GM12874 (cell line): ENCODE measurements around the gene GPSM1.

ENCODE experiments used
- TF ChIP-seq, protein P1 (sequence below): IDR thresholded peaks from 2 replicates; pipeline ENCODE4 v1.5.1; 2011; ENCODE audit warnings: low read depth, mild to moderate bottlenecking, control low read depth, low read length, moderate library complexity; ENCODE audit not compliant: insufficient read depth

GPSM1 gene

DNA sequence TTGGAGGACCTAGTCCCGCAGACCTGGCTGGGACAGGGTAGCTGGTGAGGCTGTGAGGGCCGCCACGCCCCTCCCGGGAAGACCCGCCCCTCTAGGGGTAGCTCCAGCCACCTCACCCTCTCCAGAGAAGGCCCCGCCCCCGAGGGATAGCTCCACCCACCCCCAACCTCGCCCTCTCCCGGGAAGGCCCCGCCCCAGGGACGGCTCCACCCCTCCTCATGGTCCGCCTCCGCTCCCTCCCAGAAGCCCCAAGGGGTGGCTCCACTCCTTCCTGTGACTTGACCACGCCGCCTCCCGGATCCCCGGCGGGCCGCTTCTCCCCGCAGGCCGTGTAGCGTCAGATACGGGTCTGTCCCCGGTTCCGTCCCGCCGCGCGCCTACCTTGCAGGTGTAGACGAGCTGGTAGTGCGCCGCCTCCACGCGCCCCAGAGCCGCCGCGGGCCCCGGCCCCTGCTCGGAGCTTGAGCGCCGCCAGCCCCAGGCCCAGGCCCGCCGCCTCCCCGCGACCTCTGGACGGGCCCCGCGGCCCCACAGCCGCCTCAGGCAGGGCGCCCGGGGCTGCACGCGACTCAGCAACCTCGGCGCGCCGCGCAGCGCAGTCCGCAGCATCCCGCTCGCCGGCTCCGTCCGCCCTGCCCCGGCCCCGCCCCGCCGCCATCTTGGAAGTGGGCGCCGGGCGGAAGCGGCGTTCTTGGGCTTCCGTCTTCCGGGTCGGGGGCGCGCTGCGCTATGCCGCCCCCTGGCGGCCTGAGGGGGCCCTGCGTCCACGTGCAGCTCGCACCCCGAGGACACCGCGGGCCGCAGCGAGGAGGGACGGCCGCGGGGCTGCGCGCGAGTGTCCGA is 36.0 kb downstream of the GPSM1 start, which contains the start of gene DNLZ:
TSS of gene DNLZ (minus strand) at position 639 of the 843 bp plus-strand sequence. CDS start at position 609, 30 bp downstream.
- TF ChIP-seq, protein P1, sequence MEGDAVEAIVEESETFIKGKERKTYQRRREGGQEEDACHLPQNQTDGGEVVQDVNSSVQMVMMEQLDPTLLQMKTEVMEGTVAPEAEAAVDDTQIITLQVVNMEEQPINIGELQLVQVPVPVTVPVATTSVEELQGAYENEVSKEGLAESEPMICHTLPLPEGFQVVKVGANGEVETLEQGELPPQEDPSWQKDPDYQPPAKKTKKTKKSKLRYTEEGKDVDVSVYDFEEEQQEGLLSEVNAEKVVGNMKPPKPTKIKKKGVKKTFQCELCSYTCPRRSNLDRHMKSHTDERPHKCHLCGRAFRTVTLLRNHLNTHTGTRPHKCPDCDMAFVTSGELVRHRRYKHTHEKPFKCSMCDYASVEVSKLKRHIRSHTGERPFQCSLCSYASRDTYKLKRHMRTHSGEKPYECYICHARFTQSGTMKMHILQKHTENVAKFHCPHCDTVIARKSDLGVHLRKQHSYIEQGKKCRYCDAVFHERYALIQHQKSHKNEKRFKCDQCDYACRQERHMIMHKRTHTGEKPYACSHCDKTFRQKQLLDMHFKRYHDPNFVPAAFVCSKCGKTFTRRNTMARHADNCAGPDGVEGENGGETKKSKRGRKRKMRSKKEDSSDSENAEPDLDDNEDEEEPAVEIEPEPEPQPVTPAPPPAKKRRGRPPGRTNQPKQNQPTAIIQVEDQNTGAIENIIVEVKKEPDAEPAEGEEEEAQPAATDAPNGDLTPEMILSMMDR: peak; percentile 97

- TF ChIP-seq, protein P1: no peak
Measured at GRCh38 chr9:136363949-136364748, 36.8 kb downstream of the GPSM1 start.

- TF ChIP-seq, protein P1: no peak
Measured at GRCh38 chr9:136364942-136365774, 37.8 kb downstream of the GPSM1 start.

DNA sequence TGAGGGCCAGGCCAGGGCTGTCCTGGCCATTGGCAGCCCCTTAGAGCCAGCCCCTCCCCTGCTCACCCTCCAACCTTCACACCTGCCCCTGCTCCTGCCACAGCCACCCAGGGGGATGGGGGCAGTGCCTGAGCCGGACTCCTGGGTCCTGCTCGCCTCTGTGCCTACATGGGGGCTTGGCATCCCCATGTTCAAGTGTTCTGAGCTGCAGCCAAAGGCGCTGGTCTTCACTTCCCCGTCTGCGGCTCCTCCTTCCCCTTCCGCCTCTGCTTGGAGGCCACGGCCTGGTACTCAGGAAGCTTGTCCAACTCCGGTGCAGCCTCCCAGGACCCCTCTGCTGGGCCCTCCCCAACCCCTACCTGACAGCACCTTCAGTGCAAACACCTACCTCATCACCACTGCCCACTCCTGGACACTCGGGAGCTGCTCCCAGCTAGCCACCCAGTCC is 38.5 kb downstream of the GPSM1 start:
- TF ChIP-seq, protein P1: no peak

GRCh38 chr9:136366826-136367225 is 39.5 kb downstream of the GPSM1 start:
- TF ChIP-seq, protein P1: no peak

- TF ChIP-seq, protein P1: no peak
Measured at GRCh38 chr9:136367296-136368145, 40.2 kb downstream of the GPSM1 start.
